ENCODE measurements around the gene TRERF1. TPM values are rescaled to one million over a fixed set of nuclear protein-coding genes. Genes with fewer than 3 reads are reported as not detected.

TRERF1 gene
- total and polyA plus RNA-seq, 2 of the 4 experiments (the other 2 are of a cell fraction), result 6.3 to 9.9 TPM

GRCh38 chr6:42326248-42326647, 125.5 kb downstream of the TRERF1 start:
- Histone ChIP-seq H2BK20ac (ENCODE audit: low read depth, low read length) (no peak overlapping the region), H4K91ac (ENCODE audit: insufficient read depth, low read depth, low read length) (no peak overlapping the region), H3K79me1 (ENCODE audit: low read depth in 1 of 2, low read length in 2 of 2) (peaks cover 32 to 77% of the 10 kb centered on the region in 2 experiments), H3K9me1 (ENCODE audit: insufficient read depth, low read length) (peaks cover 24% of the 10 kb centered on the region), H3K27me3 (ENCODE audit: control insufficient read depth, insufficient read depth, low read length) (no peaks in the 10 kb centered on the region), H4K20me1 (ENCODE audit: insufficient read depth, low read length) (no peaks in the 10 kb centered on the region), H3K4me2 (ENCODE audit: low read depth, low read length) (no peak overlapping the region), H2BK120ac (ENCODE audit: low read depth, low read length) (no peak overlapping the region), H3K56ac (ENCODE audit: extremely low read depth, insufficient read depth, low read length) (no peak overlapping the region), H2AFZ (replicated peaks; ENCODE audit: low read length, poor library complexity) (no peak overlapping the region), H3K4ac (ENCODE audit: low read depth, low read length) (no peak overlapping the region), H3K18ac (ENCODE audit: low read depth, low read length) (no peak overlapping the region), H4K8ac (ENCODE audit: low read depth in 2 of 2, low read length in 2 of 2) (0 out of 4 replicates have a peak overlapping the region, but pooled peaks of 1 of the 2 experiments have one; percentile 9), H2AK5ac (ENCODE audit: low read depth, low read length) (no peak overlapping the region), H2BK15ac (ENCODE audit: low read depth, low read length) (peak overlapping the region; percentile 16; the same call in 1 of the 3 replicates), H3K9ac (ENCODE audit: low read depth, low read length) (no peak overlapping the region), H3K36me3 (ENCODE audit: control insufficient read depth, insufficient read depth, low read length) (peaks cover 2% of the 10 kb centered on the region; the same call in 1 of the 2 replicates), H3K23ac (ENCODE audit: low read depth, low read length) (no peak overlapping the region), H3K4me1 (ENCODE audit: control insufficient read depth, insufficient read depth, low read length) (no peaks in the 10 kb centered on the region), H3K4me3 (ENCODE audit: insufficient read depth, low read depth, low read length) (no peak overlapping the region), H4K5ac (ENCODE audit: low read depth, low read length) (no peak overlapping the region), H3K27ac (ENCODE audit: insufficient read depth, low read length) (no peak overlapping the region), H2AK9ac (replicated peaks; ENCODE audit: low read depth, low read length, poor library complexity) (no peak overlapping the region), H2BK5ac (ENCODE audit: low read depth, low read length, poor library complexity, severe bottlenecking) (no peak overlapping the region), H3K9me3 (ENCODE audit: control insufficient read depth, insufficient read depth, low read length) (0 out of 2 replicates have a peak, but pooled peaks cover 1% of the 10 kb centered on the region), H3K14ac (replicated peaks; ENCODE audit: low read depth, low read length) (no peak overlapping the region)
- TF ChIP-seq RAD21 (IDR thresholded peaks at IDR 0.05; ENCODE audit: low read length) (no peak), POLR2A (IDR thresholded peaks at IDR 0.05; ENCODE audit: low read depth, low read length) (no peak), SMC3 (IDR thresholded peaks at IDR 0.05; ENCODE audit: low read depth, low read length) (no peak), USF2 (IDR thresholded peaks at IDR 0.05; ENCODE audit: low read depth, low read length) (no peak), BHLHE40 (IDR thresholded peaks at IDR 0.05; ENCODE audit: low read depth, low read length) (no peak), RFX5 (IDR thresholded peaks at IDR 0.05; ENCODE audit: low read depth, low read length) (no peak), MXI1 (IDR thresholded peaks at IDR 0.05; ENCODE audit: borderline replicate concordance, low read depth, low read length) (no peak), FOS (IDR thresholded peaks at IDR 0.05; ENCODE audit: low read depth, low read length) (no peak), RCOR1 (IDR thresholded peaks at IDR 0.05; ENCODE audit: insufficient replicate concordance, low read length) (no peak), NFE2L2 (IDR thresholded peaks at IDR 0.05; ENCODE audit: low read depth, low read length) (no peak), CEBPB (IDR thresholded peaks at IDR 0.05; ENCODE audit: low read depth, low read length) (no peak), MAFK (IDR thresholded peaks at IDR 0.05; ENCODE audit: low read depth, low read length) (no peak), CHD1 (IDR thresholded peaks at IDR 0.05; ENCODE audit: low read depth, low read length) (no peak), MAZ (IDR thresholded peaks at IDR 0.05; ENCODE audit: borderline replicate concordance, low read depth, low read length) (no peak), ELK1 (IDR thresholded peaks at IDR 0.05; ENCODE audit: borderline replicate concordance, low read depth, low read length) (no peak)
- TF ChIP-seq, protein P1, sequence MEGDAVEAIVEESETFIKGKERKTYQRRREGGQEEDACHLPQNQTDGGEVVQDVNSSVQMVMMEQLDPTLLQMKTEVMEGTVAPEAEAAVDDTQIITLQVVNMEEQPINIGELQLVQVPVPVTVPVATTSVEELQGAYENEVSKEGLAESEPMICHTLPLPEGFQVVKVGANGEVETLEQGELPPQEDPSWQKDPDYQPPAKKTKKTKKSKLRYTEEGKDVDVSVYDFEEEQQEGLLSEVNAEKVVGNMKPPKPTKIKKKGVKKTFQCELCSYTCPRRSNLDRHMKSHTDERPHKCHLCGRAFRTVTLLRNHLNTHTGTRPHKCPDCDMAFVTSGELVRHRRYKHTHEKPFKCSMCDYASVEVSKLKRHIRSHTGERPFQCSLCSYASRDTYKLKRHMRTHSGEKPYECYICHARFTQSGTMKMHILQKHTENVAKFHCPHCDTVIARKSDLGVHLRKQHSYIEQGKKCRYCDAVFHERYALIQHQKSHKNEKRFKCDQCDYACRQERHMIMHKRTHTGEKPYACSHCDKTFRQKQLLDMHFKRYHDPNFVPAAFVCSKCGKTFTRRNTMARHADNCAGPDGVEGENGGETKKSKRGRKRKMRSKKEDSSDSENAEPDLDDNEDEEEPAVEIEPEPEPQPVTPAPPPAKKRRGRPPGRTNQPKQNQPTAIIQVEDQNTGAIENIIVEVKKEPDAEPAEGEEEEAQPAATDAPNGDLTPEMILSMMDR (conservative IDR thresholded peaks at IDR 0.05; ENCODE audit: low read depth, low read length), result no peak
- dilution Hi-C loops (cut with HindIII; ENCODE audit: low sequenced_read_pairs, unreplicated experiment) (no loop called here), in situ Hi-C loops (cut with MboI; ENCODE audit: low sequenced_read_pairs) (no loop called here), intact Hi-C loops (cut with micrococcal nuclease) (no loop called here)
- no TSS peak for BruUV-seq (replicated peaks)
- POLR2A ChIA-PET (ENCODE audit: unreplicated experiment), result no interaction called here
- no CpG with 5 or more reads among the region's 2 CpGs for WGBS, 2 experiments (ENCODE audit: extremely low coverage in 2 of 2, insufficient read length in 1 of 2)
- ATAC-seq (ENCODE audit: low read depth), result no peak
- CTCF ChIA-PET, result no interaction called here
- DNase-seq, result no peak

All from IMR-90 (cell line).